Neutrophil (primary cell): ENCODE measurements around the gene ATG4C.

Experiments
- H3K27ac ChIP-seq: fragments of 200-600 bp; sonication (generic); 2 replicates; pipeline ENCODE4 v1.5.1; 2016; ENCODE audit warnings: mild to moderate bottlenecking, moderate library complexity
- H3K27me3 ChIP-seq: fragments of 200-600 bp; sonication (generic); 2 replicates; pipeline ENCODE4 v1.6.0; 2016; ENCODE audit warnings: mild to moderate bottlenecking
- H3K36me3 ChIP-seq: fragments of 200-600 bp; sonication (generic); 2 replicates; pipeline ENCODE4 v1.5.1; 2017
- H3K4me1 ChIP-seq, 2 experiments: fragments of 200-600 bp in 1 of 2; sonication (generic) in 1 of 2; 1 replicate in 1 of 2; 2 replicates in 1 of 2; pipeline versions ENCODE4 v1.5.1 to v1.6.1; 2013 to 2016; ENCODE audit warnings: low read depth in 1 of 2, low read length in 1 of 2, mild to moderate bottlenecking in 1 of 2, moderate library complexity in 1 of 2; ENCODE audit not compliant: control insufficient read depth in 1 of 2, insufficient read depth in 1 of 2
- H3K4me3 ChIP-seq, 2 experiments: fragments of 200-600 bp in 1 of 2; sonication (generic) in 1 of 2; 1 replicate in 1 of 2; 2 replicates in 1 of 2; pipeline ENCODE4 v1.5.1; 2013 to 2016; ENCODE audit warnings: low read depth in 1 of 2, low read length in 1 of 2, mild to moderate bottlenecking in 1 of 2, moderate library complexity in 1 of 2
- H3K9me3 ChIP-seq: fragments of 200-600 bp; sonication (generic); 2 replicates; pipeline ENCODE4 v1.5.1; 2016
- CTCF ChIP-seq: fragments of 200-600 bp; sonication (generic); IDR thresholded peaks from 2 replicates; pipeline ENCODE4 v1.5.1; 2016; ENCODE audit warnings: antibody characterized with exemption

ATG4C gene

GRCh38 chr1:62834400-62834961, 50.5 kb downstream of the ATG4C start:
- peaks cover 15% of the 10 kb centered on the region for H3K36me3 ChIP-seq

GRCh38 chr1:62836856-62837540, 53.1 kb downstream of the ATG4C start:
- Histone ChIP-seq H3K4me3 (no peak overlapping the region), H3K4me1 (no peaks in the 10 kb centered on the region), H3K36me3 (peaks cover 15% of the 10 kb centered on the region), H3K9me3 (no peaks in the 10 kb centered on the region), H3K27ac (no peak overlapping the region), H3K27me3 (no peaks in the 10 kb centered on the region)
- TF ChIP-seq CTCF: no peak

More at GRCh38 chr1:62834400-62834961, 50.5 kb downstream of the ATG4C start:
- no peak for TF ChIP-seq CTCF
- no peak overlapping the region for H3K4me3 ChIP-seq
- H3K27ac ChIP-seq: no peak overlapping the region
- H3K4me1 ChIP-seq: no peaks in the 10 kb centered on the region
- H3K9me3 ChIP-seq: no peaks in the 10 kb centered on the region
- no peaks in the 10 kb centered on the region for H3K27me3 ChIP-seq

- H3K36me3 ChIP-seq: peaks cover 3% of the 10 kb centered on the region
- H3K27ac ChIP-seq: no peak overlapping the region
- H3K4me1 ChIP-seq: no peaks in the 10 kb centered on the region
- no peaks in the 10 kb centered on the region for H3K27me3 ChIP-seq
- TF ChIP-seq CTCF: no peak
- H3K9me3 ChIP-seq: no peaks in the 10 kb centered on the region
- H3K4me3 ChIP-seq: no peak overlapping the region
Measured at GRCh38 chr1:62840555-62840954, 56.6 kb downstream of the ATG4C start.

- peaks cover 4% of the 10 kb centered on the region for H3K36me3 ChIP-seq
- H3K27ac ChIP-seq: no peak overlapping the region
- peak; percentile 64 for TF ChIP-seq CTCF
- no peaks in the 10 kb centered on the region for H3K4me1 ChIP-seq
- H3K9me3 ChIP-seq: no peaks in the 10 kb centered on the region
- H3K27me3 ChIP-seq: no peaks in the 10 kb centered on the region
- no peak overlapping the region for H3K4me3 ChIP-seq
Measured at GRCh38 chr1:62841587-62842169, 57.7 kb downstream of the ATG4C start.

- no peaks in the 10 kb centered on the region for H3K4me1 ChIP-seq
- no peak for TF ChIP-seq CTCF
Measured at GRCh38 chr1:62844030-62844429, 60.1 kb downstream of the ATG4C start.

More at GRCh38 chr1:62844030-62844429, 60.1 kb downstream of the ATG4C start:
- H3K4me3 ChIP-seq: no peak overlapping the region
- H3K36me3 ChIP-seq: peaks cover 4% of the 10 kb centered on the region
- no peaks in the 10 kb centered on the region for H3K9me3 ChIP-seq
- H3K27ac ChIP-seq: no peak overlapping the region
- no peaks in the 10 kb centered on the region for H3K27me3 ChIP-seq
